HG03108 (cell line): ENCODE measurements around the gene TDRD7.

Experiments used
- ATAC-seq: cut with Tn5 transposase; IDR thresholded peaks from one replicate; pipeline ENCODE4 v1.9.1; 2021; ENCODE audit warnings: moderate library complexity; ENCODE audit not compliant: unreplicated experiment

TDRD7 gene

GRCh38 chr9:97502984-97503861, 91.3 kb downstream of the TDRD7 start:
- no peak for ATAC-seq

GRCh38 chr9:97503862-97504210, 91.9 kb downstream of the TDRD7 start:
- no peak for ATAC-seq

GRCh38 chr9:97504381-97505216, 92.7 kb downstream of the TDRD7 start:
- ATAC-seq = no peak

DNA sequence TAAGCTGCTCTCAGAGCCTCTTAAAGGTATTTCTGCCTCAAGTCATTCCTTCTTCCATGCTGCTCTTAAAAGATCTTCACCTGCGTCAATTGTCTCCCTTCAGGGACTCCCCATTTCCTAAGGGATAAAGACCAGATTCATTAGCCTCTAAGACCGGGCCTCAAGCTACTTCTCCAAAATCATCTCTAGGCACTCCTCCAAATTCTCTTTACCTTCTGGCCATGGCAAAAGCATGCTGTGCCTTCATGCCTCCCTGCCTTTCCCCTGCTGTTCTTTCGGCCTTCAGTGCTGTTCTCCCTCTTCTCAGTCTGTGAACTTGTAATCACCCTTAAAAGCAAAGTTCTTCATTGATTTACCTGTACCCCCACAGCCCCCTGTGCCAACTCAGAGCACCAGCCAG, 93.9 kb downstream of the TDRD7 start:
- no peak for ATAC-seq

- ATAC-seq = no peak
Measured at GRCh38 chr9:97506306-97506705, 94.4 kb downstream of the TDRD7 start.

DNA sequence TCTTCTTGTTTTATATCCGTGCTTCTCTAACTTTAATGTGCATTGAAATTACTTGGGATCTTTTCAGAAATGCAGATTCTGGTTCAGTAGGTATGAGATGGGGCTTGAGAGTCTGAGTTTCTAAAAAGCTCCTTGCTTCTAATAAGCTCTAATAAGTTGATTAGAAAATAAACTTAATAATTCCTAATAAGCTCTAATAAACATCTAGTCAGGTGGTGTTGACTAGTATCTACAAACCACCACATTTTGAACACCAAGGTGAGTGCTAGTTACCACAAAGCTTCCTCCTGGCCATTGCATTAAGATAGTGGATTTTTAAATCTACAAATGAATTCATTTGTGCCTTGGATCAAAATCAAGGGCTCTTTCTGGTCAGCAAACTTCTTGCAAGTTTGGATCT, 94.9 kb downstream of the TDRD7 start:
- no peak for ATAC-seq

DNA sequence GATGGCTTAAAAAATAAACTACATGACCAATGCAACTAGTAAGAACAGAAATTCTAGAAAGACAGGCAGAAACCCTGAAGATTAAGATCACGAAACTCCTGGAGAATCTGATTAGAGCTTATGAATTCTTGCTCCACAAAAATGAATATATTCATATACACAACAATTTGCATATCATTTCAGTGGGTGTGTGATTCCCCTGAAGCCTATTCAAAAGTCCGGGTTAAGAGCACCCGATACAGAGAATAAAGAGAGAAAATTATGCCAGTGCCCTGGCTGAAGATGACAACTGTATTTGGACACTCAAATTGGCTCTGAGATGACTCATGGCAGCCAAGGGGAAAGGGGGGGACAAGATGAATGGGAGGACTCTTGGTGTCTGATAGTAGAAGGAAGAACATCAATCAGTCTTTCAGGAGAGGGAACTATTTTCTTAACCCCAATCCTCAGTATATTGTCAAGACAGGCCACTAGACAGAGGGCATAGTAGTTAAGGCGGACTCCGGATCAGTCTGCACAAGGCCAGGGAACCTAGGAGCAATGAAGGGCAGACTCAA, 95.6 kb downstream of the TDRD7 start:
- no peak for ATAC-seq

- ATAC-seq = no peak
Measured at GRCh38 chr9:97508852-97509251, 97.0 kb downstream of the TDRD7 start.

DNA sequence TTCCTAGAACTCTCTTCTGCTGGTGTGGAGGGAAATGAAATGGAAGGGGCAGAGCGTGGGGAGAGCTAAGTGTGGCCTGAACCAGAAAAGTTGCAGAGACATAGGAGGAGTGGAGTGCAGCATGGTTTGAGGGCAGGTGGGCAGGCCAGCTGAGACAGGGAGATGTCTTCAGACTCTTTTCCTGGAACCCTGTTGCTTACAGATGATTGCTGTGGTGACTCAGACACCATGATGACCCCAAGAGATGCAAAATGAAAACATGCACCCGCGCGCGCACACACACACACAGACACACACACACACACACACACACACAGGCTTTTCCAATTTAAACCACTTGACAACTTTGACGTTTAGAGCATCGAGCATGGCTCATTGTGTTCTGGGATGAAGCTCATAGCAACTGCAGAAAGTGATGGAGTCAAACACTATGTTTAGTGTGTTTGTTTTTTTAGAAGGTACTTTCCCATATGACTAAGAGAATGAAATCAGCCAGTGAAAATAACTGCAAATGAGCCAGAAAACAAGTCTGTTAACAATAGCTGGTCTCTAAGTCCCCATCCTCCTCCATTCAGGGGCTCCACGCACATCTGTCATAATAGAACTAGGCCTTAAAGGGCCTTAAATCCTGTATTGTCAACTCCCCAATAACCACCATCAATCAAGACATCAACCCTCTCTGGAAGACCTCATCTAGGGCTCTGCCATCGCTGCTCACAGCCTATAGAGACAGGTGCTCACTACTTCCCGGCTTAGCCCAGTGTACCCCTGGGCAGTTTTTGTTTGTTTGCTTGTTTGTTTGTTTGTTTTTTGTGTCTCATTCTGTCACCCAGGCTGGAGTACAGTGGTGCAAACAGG, 99.1 kb downstream of the TDRD7 start:
- peak; percentile 43 for ATAC-seq

GRCh38 chr9:97511655-97512427, 99.9 kb downstream of the TDRD7 start:
- no peak for ATAC-seq

GRCh38 chr9:97512966-97513560, 101.2 kb downstream of the TDRD7 start:
- no peak for ATAC-seq

GRCh38 chr9:97514531-97514930, 102.6 kb downstream of the TDRD7 start:
- ATAC-seq = no peak

DNA sequence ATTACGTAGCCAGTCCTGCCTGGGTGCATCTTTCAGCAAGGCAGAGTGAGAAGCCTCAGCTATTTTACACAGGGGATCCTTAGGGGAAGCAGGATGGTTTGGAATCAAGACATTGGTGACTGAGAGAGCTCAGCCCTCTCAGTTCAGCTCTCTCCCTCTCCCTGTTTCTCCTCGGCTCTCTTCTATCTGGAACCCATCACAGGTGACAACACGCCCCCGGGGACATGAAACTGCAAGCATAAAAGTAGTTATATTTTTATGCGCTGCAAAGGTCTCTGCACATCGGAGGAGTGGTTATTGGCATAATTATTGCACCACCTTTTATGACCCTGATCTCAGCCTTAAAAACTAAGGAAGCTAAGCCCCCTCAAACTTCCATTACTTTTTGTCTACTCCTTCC, 103.8 kb downstream of the TDRD7 start:
- ATAC-seq = no peak

GRCh38 chr9:97516111-97516510, 104.2 kb downstream of the TDRD7 start:
- no peak for ATAC-seq

DNA sequence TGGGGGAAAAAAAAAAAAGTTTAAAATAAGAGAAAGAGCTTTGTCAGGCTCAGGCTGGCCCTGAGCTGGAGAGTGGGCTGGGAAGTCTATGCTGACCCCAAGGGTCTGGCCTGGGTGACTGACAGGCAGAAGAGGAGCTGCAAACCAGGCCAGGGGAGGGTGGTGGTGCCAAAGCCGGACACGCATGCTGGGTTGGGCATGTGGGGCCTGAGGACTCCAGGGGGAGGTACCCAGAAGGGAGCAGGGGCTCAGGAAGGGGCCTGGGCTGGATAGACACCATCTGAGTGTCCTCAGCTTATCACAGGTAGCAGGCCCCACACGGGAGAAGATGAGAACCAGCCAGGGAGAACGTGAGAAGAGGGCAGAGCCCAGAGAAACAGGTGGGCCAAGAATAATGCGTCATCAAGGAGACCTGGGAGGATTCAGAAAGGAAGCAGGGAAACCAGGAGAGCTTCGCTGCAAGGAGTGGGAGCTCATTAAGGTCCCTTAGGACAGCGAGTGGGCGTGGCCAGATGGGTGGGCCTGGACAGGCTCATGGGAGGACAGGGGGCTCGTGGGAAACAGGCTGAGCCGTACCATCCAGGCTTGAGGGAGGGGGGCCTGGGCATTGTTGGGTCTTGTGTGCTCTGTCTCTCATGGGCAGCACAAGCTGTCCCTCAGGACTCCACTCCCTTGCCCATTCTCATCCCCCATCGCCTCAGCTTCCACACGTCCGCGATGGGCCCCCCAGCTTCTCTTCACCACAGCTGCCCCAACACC, 105.6 kb downstream of the TDRD7 start:
- no peak for ATAC-seq

DNA sequence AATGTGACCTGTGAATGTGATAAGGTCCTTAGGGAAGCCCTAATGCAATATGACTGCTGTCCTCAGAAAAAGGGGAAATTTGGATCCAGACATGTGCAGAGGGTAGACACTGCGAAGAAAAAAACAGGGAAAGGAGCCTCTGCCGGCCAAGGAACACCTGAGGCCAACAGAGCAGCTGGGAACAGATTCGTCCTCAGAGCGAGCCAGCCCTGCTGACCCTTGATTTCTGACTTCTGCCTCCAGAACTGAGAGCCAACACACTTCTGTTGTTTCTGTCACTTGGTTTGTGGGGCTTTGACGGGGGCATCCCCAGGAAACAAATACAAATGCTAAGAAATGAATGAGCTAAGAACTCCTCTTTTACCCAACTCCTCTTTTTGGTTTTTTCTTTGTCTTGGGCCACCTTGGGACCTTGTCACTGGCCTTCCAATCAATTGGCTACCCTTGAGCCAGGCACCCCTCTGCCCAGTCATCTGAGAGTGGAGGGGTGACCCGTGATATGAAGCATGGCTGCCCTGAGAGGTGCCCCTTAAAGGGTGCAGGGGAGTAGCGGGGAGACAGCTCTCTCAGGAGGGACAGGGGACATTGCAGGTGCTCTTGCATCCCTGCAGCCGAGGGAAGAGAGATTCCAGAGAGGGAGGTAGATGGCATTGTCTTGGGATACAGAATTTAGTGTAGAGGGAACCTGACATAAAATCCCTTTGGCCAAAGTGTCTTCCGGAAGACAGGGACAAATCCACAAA, 106.4 kb downstream of the TDRD7 start:
- ATAC-seq = no peak

DNA sequence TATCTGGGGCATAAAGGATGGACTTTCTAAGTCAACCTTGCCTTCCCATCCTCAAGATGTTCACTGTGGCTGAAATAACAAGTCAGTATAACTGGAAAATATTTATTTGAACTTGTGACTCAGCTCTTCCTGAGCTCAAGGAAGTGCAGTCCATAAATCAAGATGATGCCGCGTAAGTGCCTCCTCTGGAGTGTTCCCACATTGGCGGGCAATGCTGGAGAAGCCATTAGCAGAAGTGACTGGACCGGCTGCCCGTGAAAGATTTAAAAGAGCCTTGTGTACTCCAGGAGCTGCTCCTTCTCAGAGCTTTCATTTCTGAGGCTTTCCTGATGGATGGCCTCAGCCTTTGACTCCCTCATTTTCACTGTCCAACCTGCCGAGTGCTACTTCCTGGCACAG, 107.0 kb downstream of the TDRD7 start:
- no peak for ATAC-seq

DNA sequence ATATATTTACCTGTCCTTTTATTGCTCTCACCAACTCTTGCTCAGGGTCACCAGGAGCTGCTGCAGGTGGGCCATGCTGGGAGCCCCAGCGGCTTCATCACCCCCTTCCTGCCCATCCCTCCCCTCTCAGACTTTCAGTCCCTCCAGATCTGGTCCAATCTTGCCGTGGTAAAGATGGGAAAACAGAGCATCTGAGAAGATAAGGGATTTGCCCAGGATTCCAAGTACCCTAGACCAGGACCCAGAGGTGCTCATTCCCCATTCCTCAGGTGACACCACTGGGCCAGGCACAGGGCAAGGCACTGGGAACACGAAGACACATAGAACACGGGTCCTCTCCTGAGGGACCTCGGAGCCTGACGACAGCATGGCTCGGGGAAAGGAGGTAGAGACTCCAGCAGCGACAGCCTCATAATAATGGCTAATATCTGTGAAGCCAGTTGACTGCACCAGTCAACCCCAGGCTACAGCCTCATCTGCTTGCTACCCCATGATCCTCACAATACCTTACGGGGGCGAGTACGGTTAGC, 107.6 kb downstream of the TDRD7 start:
- ATAC-seq = no peak
